T-helper 2 cell treated with Interferon-gamma antibody and Interleukin-4, amounts not matched to agents 5 μg/mL and 100 μg/mL, for 36 hours (primary cell): ENCODE results near the gene DAPP1.
A peak's percentile ranks its signal among the peaks of the same experiment; 100 is the strongest.

ENCODE experiments used
- DNase-seq: peaks from one replicate; pipeline ENCODE4 v3.0.0; 2021; ENCODE audit warnings: low spot score
- H3K27ac Mint-ChIP-seq: one replicate; pipeline ENCODE4 v1.8.0; 2021; ENCODE audit warnings: mild to moderate bottlenecking, mixed read lengths
- H3K27me3 Mint-ChIP-seq: one replicate; pipeline ENCODE4 v1.8.0; 2021; ENCODE audit warnings: low read depth, mixed read lengths
- H3K36me3 Mint-ChIP-seq: one replicate; pipeline ENCODE4 v1.8.0; 2021; ENCODE audit warnings: low read depth, mixed read lengths
- H3K4me1 Mint-ChIP-seq: one replicate; pipeline ENCODE4 v1.8.0; 2021; ENCODE audit warnings: low read depth, mixed read lengths
- H3K4me3 Mint-ChIP-seq: one replicate; pipeline ENCODE4 v1.8.0; 2022; ENCODE audit warnings: mild to moderate bottlenecking, moderate library complexity, mixed read lengths
- H3K9me3 Mint-ChIP-seq: one replicate; pipeline ENCODE4 v1.8.0; 2021; ENCODE audit warnings: mixed read lengths

DAPP1 gene

GRCh38 chr4:99852199-99852749, 35.6 kb downstream of the DAPP1 start:
- Mint-ChIP-seq H3K27me3 (no peaks in the 10 kb centered on the region), H3K27ac (peak overlapping the region; percentile 91), H3K4me1 (peaks cover 75% of the 10 kb centered on the region), H3K4me3 (peak overlapping the region; percentile 64), H3K9me3 (no peaks in the 10 kb centered on the region), H3K36me3 (peaks cover 59% of the 10 kb centered on the region)
- no peak for DNase-seq

- H3K9me3 Mint-ChIP-seq: no peaks in the 10 kb centered on the region
- no peak for DNase-seq
- peaks cover 59% of the 10 kb centered on the region for H3K36me3 Mint-ChIP-seq
- H3K4me3 Mint-ChIP-seq: no peak overlapping the region
- H3K4me1 Mint-ChIP-seq: peaks cover 70% of the 10 kb centered on the region
- H3K27ac Mint-ChIP-seq: no peak overlapping the region
- no peaks in the 10 kb centered on the region for H3K27me3 Mint-ChIP-seq
Measured at GRCh38 chr4:99853190-99853589, 36.6 kb downstream of the DAPP1 start.

GRCh38 chr4:99853999-99854398, 37.4 kb downstream of the DAPP1 start:
- Mint-ChIP-seq H3K27me3 (no peaks in the 10 kb centered on the region), H3K36me3 (peaks cover 59% of the 10 kb centered on the region), H3K4me3 (no peak overlapping the region), H3K9me3 (no peaks in the 10 kb centered on the region), H3K27ac (no peak overlapping the region), H3K4me1 (peaks cover 62% of the 10 kb centered on the region)
- no peak for DNase-seq

DNA sequence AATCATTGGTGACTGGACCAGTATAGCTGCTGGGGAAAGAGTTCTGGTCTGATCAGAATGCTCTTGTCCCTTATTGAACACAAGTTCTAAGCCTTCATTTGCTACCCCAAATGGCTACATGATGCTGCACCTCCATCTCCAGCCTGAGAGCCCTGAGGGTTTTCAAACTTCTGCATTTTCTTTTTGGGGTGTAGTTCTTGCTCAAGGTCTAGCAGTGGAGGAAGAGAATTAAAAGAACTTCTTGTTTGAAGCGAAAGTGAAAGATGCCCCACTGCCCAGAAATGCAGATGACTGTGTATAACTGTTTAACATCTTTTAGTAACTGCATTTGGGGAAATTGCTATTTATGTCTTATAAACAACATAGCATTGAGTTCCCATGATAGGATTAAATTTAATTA, 39.1 kb downstream of the DAPP1 start:
- H3K9me3 Mint-ChIP-seq: no peaks in the 10 kb centered on the region
- H3K36me3 Mint-ChIP-seq: peaks cover 57% of the 10 kb centered on the region
- no peak for DNase-seq
- peak overlapping the region; percentile 68 for H3K4me3 Mint-ChIP-seq
- peaks cover 55% of the 10 kb centered on the region for H3K4me1 Mint-ChIP-seq
- no peaks in the 10 kb centered on the region for H3K27me3 Mint-ChIP-seq
- peak overlapping the region; percentile 83 for H3K27ac Mint-ChIP-seq

- H3K9me3 Mint-ChIP-seq: no peaks in the 10 kb centered on the region
- H3K4me3 Mint-ChIP-seq: peak overlapping the region; percentile 49
- peak overlapping the region; percentile 93 for H3K27ac Mint-ChIP-seq
- peaks cover 55% of the 10 kb centered on the region for H3K4me1 Mint-ChIP-seq
- no peaks in the 10 kb centered on the region for H3K27me3 Mint-ChIP-seq
- peaks cover 54% of the 10 kb centered on the region for H3K36me3 Mint-ChIP-seq
- DNase-seq: peak; percentile 31
Measured at GRCh38 chr4:99856166-99856565, 39.5 kb downstream of the DAPP1 start.

GRCh38 chr4:99857307-99857706, 40.7 kb downstream of the DAPP1 start:
- Mint-ChIP-seq H3K36me3 (peaks cover 56% of the 10 kb centered on the region), H3K27me3 (no peaks in the 10 kb centered on the region), H3K9me3 (no peaks in the 10 kb centered on the region), H3K4me1 (peaks cover 57% of the 10 kb centered on the region), H3K4me3 (no peak overlapping the region), H3K27ac (peak overlapping the region; percentile 48)
- DNase-seq: no peak

DNA sequence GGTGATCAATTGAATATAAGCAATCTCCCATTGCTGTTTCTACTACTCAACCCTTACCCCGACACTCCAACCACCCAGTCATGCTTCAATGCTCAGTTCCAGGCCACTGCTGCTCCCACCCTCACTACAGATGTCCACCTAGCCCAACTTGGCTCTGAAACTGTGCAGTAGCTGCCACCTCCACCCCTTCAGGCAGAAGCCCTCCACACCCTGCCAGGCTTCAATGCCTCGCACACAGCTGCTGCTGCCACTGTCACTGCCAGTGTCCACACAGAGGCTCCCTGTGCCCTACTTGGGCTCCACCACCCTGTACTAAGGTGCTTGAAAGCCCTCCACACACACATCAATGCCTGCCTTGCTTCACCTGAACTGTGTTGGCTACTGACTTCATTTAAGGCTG, 43.0 kb downstream of the DAPP1 start:
- Mint-ChIP-seq H3K27me3 (no peaks in the 10 kb centered on the region), H3K9me3 (no peaks in the 10 kb centered on the region), H3K4me3 (no peak overlapping the region), H3K36me3 (peaks cover 48% of the 10 kb centered on the region), H3K4me1 (peaks cover 41% of the 10 kb centered on the region), H3K27ac (no peak overlapping the region)
- no peak for DNase-seq

DNA sequence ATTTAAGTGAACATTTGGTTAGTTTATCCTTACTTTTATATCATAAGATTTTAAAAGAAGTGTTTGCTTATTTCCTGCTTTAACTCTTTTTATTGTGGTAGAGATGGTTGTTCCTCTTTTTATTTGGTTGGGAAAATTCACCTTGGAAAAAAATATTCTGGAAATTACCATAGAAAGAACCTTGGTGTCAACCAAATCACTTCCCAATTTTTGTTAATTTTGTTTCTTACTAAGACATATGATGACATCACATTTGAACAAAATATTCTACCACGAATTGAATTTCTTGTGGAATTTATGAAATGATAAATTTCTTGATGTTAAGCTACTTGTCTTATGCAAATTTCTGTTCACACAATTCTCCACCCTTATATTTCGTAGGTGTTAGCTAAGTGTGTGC, 43.9 kb downstream of the DAPP1 start:
- no peak overlapping the region for H3K4me3 Mint-ChIP-seq
- H3K27me3 Mint-ChIP-seq: no peaks in the 10 kb centered on the region
- H3K4me1 Mint-ChIP-seq: peaks cover 32% of the 10 kb centered on the region

GRCh38 chr4:99861120-99861905, 44.7 kb downstream of the DAPP1 start:
- Mint-ChIP-seq H3K9me3 (no peaks in the 10 kb centered on the region), H3K27me3 (no peaks in the 10 kb centered on the region), H3K36me3 (peaks cover 47% of the 10 kb centered on the region), H3K27ac (peak overlapping the region; percentile 45), H3K4me3 (peak overlapping the region; percentile 24), H3K4me1 (peaks cover 26% of the 10 kb centered on the region)
- peak; percentile 51 for DNase-seq

More for the DNA sequence above, 43.9 kb downstream of the DAPP1 start:
- H3K27ac Mint-ChIP-seq: no peak overlapping the region
- peaks cover 48% of the 10 kb centered on the region for H3K36me3 Mint-ChIP-seq
- DNase-seq: no peak
- no peaks in the 10 kb centered on the region for H3K9me3 Mint-ChIP-seq

DNA sequence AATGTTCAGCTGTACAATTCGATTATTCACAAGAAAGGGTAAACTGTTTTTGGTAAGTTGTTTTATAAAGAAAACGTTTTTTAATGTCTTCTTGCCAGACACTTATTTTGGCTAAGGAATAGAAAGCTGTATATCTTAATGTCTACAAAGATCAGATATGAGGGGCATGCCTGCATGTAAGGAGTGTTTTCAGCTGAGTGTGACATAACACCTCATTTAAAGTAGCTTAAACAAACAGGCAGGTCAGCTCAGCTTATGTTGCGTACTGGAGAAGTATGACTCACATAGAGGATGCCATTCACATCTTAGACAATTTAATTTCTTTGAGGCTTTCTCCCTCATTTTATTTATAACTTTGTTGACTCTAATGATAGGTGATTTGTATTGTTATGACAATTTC, 47.2 kb downstream of the DAPP1 start:
- DNase-seq: no peak
- H3K27ac Mint-ChIP-seq: no peak overlapping the region
- peaks cover 46% of the 10 kb centered on the region for H3K36me3 Mint-ChIP-seq
- no peaks in the 10 kb centered on the region for H3K27me3 Mint-ChIP-seq
- no peaks in the 10 kb centered on the region for H3K9me3 Mint-ChIP-seq
- H3K4me1 Mint-ChIP-seq: peaks cover 20% of the 10 kb centered on the region
- H3K4me3 Mint-ChIP-seq: no peak overlapping the region

DNA sequence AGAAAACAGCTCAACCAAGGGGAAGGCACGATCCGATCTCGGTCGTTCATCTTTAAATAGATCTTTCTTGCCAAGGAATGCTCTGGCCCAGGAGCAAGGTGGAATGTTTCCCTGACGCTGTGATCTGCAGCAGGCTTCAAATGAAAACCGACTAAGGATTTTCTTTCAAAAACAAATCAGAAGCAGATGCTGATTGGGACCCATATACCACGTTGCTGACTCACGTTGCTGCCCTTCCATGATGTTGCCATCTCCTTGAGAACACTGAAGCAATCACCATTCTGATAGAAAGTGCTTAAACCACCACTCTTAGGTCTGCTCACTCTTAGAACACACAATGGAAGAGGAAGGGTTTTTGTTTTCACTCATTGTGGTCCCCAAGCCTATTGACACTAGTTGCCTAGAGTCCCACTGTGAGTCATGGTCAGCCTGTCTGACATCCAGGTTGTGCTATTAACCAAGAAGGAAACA, 51.5 kb downstream of the DAPP1 start:
- H3K4me1 Mint-ChIP-seq: peaks cover 9% of the 10 kb centered on the region
- peaks cover 47% of the 10 kb centered on the region for H3K36me3 Mint-ChIP-seq
- H3K27me3 Mint-ChIP-seq: no peaks in the 10 kb centered on the region
- no peaks in the 10 kb centered on the region for H3K9me3 Mint-ChIP-seq
- DNase-seq: peak; percentile 49
- H3K27ac Mint-ChIP-seq: no peak overlapping the region
- no peak overlapping the region for H3K4me3 Mint-ChIP-seq

DNA sequence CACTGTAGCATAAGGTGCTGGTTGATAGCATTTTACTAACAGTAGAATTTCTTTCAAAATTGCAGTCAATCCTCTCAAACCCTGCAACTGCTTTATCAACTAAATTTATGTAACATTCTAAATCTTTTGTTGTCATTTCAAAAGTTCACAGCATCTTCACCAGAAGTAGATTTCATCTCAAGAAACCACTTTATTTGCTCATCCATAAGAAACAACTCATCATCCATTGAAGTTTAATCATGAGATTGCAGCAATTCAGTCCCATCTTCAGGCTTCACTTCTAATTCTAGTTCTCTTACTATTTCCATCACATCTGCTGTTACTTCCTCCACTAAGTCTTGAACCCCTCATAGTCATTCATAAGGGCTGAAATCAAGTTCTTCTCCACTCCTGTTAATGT, 55.9 kb downstream of the DAPP1 start:
- H3K27me3 Mint-ChIP-seq: no peaks in the 10 kb centered on the region
- H3K4me3 Mint-ChIP-seq: no peak overlapping the region
- peaks cover 9% of the 10 kb centered on the region for H3K4me1 Mint-ChIP-seq
- no peak for DNase-seq
- H3K9me3 Mint-ChIP-seq: no peaks in the 10 kb centered on the region
- no peak overlapping the region for H3K27ac Mint-ChIP-seq
- peaks cover 37% of the 10 kb centered on the region for H3K36me3 Mint-ChIP-seq

DNA sequence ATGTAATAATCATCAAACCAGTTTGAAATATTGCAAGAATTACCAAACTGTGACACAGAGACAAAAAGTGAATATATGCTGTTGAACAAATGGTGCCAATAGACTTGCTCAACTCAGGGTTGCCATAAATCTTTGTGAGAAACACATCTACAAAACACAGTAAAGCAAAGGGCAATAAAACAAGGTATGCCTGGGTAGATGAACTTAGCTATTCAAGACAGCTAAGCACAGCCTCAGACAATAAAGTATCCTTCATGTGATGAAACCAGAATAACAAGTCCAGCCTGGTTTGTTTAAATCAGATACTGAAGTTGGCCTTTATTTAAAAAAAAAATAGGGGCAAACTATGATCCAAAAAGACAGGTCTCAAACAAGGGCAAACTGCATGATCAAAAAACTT, 58.4 kb downstream of the DAPP1 start:
- Mint-ChIP-seq H3K27ac (no peak overlapping the region), H3K9me3 (no peaks in the 10 kb centered on the region), H3K36me3 (peaks cover 29% of the 10 kb centered on the region), H3K4me3 (no peak overlapping the region), H3K27me3 (no peaks in the 10 kb centered on the region), H3K4me1 (peaks cover 4% of the 10 kb centered on the region)
- no peak for DNase-seq

DNA sequence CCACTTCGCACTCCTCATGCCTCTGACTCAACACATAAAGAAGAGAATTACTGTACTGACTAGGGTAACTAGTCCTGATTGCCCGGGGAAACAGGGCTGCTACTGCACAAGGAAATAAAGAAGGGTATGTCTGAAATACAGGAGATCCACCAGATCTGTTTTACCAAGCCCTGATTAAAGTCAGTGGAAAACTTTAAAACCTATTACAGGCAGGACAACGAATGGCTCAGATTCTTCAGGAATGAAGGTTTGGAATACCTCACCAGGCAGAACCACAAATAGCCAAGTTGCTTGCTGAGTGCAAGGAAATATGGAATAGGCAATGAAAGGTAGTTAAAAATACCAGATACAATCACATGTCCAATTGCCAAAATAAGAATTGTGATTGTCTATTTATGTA, 60.3 kb downstream of the DAPP1 start:
- Mint-ChIP-seq H3K9me3 (no peaks in the 10 kb centered on the region), H3K4me3 (no peak overlapping the region), H3K36me3 (peaks cover 29% of the 10 kb centered on the region), H3K27ac (no peak overlapping the region), H3K4me1 (no peaks in the 10 kb centered on the region), H3K27me3 (no peaks in the 10 kb centered on the region)
- no peak for DNase-seq
